ENCODE measurements around the gene EXOC6B. TPM values are rescaled to one million over a fixed set of nuclear protein-coding genes. Genes with fewer than 3 reads are reported as not detected.

Gene EXOC6B
- total and polyA plus RNA-seq, 2 of the 8 experiments (the other 6 are each of a cell fraction or from before 2014, with no cell fraction given) = 13.5 to 33.0 TPM

GRCh38 chr2:72782520-72782919 lies 43.3 kb downstream of the EXOC6B start:
- H4K5ac ChIP-seq (ENCODE audit: insufficient read length, low read depth, low read length) = no peak overlapping the region
- ChIA-PET POLR2A (ENCODE audit: partially characterized antibody) (no interaction called here), CTCF (ENCODE audit: partially characterized antibody) (interaction anchor here (1.6 to 1.8 kb wide), 2 partner anchors 10 to 12 kb away, joined by 4 to 5 read pairs; no protein-coding TSS in a partner anchor)
- no peak for DNase-seq (ENCODE audit: low read depth in 1 of 2, low spot score in 2 of 2)
- no peak overlapping the region for H3K4ac ChIP-seq (replicated peaks; ENCODE audit: insufficient read length, low read depth, low read length)
- no peaks in the 10 kb centered on the region for H3K79me1 ChIP-seq (ENCODE audit: low read depth, low read length)
- H3K18ac ChIP-seq (ENCODE audit: extremely low read depth, low read length) = no peak overlapping the region
- no peaks in the 10 kb centered on the region for H3K4me1 ChIP-seq (replicated peaks in 1 of 4; ENCODE audit: control insufficient read depth in 3 of 4, insufficient read depth in 4 of 4, low read length in 3 of 4)
- no peak for FAIRE-seq
- no peak overlapping the region for H3K56ac ChIP-seq (replicated peaks; ENCODE audit: insufficient read length, low read depth, low read length)
- H2BK120ac ChIP-seq (replicated peaks; ENCODE audit: low read depth, low read length) = no peak overlapping the region
- H3K23me2 ChIP-seq (ENCODE audit: low read depth, low read length) = no peaks in the 10 kb centered on the region
- no peak overlapping the region for H3K4me2 ChIP-seq (ENCODE audit: insufficient read depth in 1 of 2, low read depth in 2 of 2, low read length in 2 of 2)
- H2BK15ac ChIP-seq (ENCODE audit: low read length) = no peak overlapping the region
- 0 out of 4 replicates have a peak, but pooled peaks cover 0 to 2% of the 10 kb centered on the region in 2 experiments for H3K79me2 ChIP-seq (ENCODE audit: control insufficient read depth in 1 of 2, insufficient read depth in 2 of 2, low read length in 2 of 2)
- no peak overlapping the region for H4K8ac ChIP-seq (ENCODE audit: extremely low read depth, insufficient read depth, low read length)
- no peaks in the 10 kb centered on the region for H3K36me3 ChIP-seq (ENCODE audit: control insufficient read depth in 2 of 4, insufficient read depth in 4 of 4, low read length in 3 of 4)
- H3K27me3 ChIP-seq (replicated peaks in 1 of 4; ENCODE audit: control insufficient read depth in 3 of 4, extremely low read depth in 1 of 4, insufficient read depth in 3 of 4, low read length in 3 of 4) = no peaks in the 10 kb centered on the region
- no peak overlapping the region for H2BK20ac ChIP-seq (ENCODE audit: low read length)
- H2AK5ac ChIP-seq (ENCODE audit: low read depth, low read length) = no peak overlapping the region
- no peak overlapping the region for H3K14ac ChIP-seq (ENCODE audit: insufficient read length)
- no peaks in the 10 kb centered on the region for H4K20me1 ChIP-seq (replicated peaks in 1 of 2; ENCODE audit: control insufficient read depth in 1 of 2, insufficient read depth in 2 of 2, low read length in 2 of 2)
- H2BK12ac ChIP-seq (ENCODE audit: low read depth, low read length) = no peak overlapping the region
- H2AFZ ChIP-seq (ENCODE audit: low read length) = no peak overlapping the region
- H3K9me3 ChIP-seq (ENCODE audit: insufficient read depth in 2 of 2, low read depth in 1 of 2, low read length in 1 of 2) = no peaks in the 10 kb centered on the region; a peak in 1 of 4 replicates
- H3K27ac ChIP-seq (ENCODE audit: low read depth, low read length) = no peak overlapping the region
- H3K9ac ChIP-seq (replicated peaks in 1 of 4; ENCODE audit: extremely low read depth in 1 of 4, low read depth in 3 of 4, low read length in 3 of 4) = no peak overlapping the region
- H4K91ac ChIP-seq (replicated peaks; ENCODE audit: insufficient read length, low read length) = no peak overlapping the region
- TF ChIP-seq SIRT6 (IDR thresholded peaks at IDR 0.05; ENCODE audit: low read length) (no peak), FOSL1 (IDR thresholded peaks at IDR 0.05; ENCODE audit: insufficient read depth, low read depth, low read length) (no peak), BACH1 (IDR thresholded peaks at IDR 0.05; ENCODE audit: low read length) (no peak), JUND (IDR thresholded peaks at IDR 0.05; ENCODE audit: low read length) (no peak), PHF8 (conservative IDR thresholded peaks at IDR 0.05; ENCODE audit: low read depth, low read length) (no peak), YY1 (IDR thresholded peaks at IDR 0.05; ENCODE audit: low read depth, low read length) (no peak), KDM4A (IDR thresholded peaks at IDR 0.05; ENCODE audit: low read depth, low read length, severe bottlenecking) (no peak), SRF (IDR thresholded peaks at IDR 0.05; ENCODE audit: low read depth, low read length) (no peak), SP4 (IDR thresholded peaks at IDR 0.05; ENCODE audit: low read length) (no peak), CTCF (IDR thresholded peaks at IDR 0.05; ENCODE audit: control extremely low read depth in 1 of 3, insufficient read depth in 1 of 3, low read depth in 1 of 3, low read length in 3 of 3) (no peak), TBP (IDR thresholded peaks at IDR 0.05; ENCODE audit: low read depth, low read length) (no peak)
- no peak overlapping the region for H3K23ac ChIP-seq (ENCODE audit: insufficient read length)
- H3K4me3 ChIP-seq (ENCODE audit: extremely low read depth in 1 of 4, insufficient read depth in 2 of 4, low read depth in 3 of 4, low read length in 4 of 4) = no peak overlapping the region
- no peak overlapping the region for H2BK5ac ChIP-seq (ENCODE audit: low read depth, low read length)
- 82% methylated on average over 3 of the region's 3 CpGs; no CpG with 5 or more reads in 1 of the 2 experiments for WGBS, 2 experiments (ENCODE audit: extremely low coverage in 1 of 2, insufficient coverage in 1 of 2, insufficient read length in 1 of 2, insufficient replicate concordance in 2 of 2, low coverage in 1 of 2, low lambda C conversion rate in 2 of 2, missing lambda C conversion rate in 1 of 2)
